DMS153 (cell line): ENCODE results near the gene CDH13.

Source experiments
- DNase-seq: peaks from one replicate; lab custom pipeline; 2025; lab: John Stamatoyannopoulos, UW

CDH13 gene

DNA sequence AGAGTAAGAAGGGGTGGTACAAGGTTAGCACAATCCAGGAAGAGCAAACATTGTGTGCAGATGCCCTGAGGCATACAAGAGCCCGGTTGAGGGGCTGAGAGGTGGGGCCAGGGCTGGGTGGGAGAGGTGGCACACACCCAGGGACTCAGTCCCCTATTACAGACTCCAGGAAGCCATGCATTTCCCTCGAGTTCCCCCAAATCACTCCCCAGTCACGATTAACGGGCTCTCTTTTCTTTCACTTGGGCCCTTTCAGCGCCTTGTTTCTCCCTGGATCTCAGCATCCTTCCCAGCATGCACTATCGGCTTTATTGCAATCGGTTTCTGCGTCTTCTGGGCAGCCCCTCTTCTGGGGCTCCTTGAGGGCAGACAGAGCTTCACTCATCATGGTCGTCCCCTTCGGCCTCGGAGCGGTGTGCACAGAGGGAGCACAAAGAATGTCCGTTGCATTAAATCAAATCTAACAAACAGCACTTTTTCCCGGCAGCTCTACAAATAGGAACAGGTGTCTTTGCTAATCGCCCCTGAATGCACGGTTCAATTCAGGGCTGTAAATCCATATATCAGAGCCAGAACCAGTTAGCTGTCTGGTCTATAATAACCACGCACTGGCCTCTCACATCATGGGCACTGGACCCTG lies 996.4 kb downstream of the CDH13 start:
- DNase-seq = no peak

- DNase-seq = peak; percentile 71
Observed at GRCh38 chr16:83623892-83624291, 997.1 kb downstream of the CDH13 start.

DNA sequence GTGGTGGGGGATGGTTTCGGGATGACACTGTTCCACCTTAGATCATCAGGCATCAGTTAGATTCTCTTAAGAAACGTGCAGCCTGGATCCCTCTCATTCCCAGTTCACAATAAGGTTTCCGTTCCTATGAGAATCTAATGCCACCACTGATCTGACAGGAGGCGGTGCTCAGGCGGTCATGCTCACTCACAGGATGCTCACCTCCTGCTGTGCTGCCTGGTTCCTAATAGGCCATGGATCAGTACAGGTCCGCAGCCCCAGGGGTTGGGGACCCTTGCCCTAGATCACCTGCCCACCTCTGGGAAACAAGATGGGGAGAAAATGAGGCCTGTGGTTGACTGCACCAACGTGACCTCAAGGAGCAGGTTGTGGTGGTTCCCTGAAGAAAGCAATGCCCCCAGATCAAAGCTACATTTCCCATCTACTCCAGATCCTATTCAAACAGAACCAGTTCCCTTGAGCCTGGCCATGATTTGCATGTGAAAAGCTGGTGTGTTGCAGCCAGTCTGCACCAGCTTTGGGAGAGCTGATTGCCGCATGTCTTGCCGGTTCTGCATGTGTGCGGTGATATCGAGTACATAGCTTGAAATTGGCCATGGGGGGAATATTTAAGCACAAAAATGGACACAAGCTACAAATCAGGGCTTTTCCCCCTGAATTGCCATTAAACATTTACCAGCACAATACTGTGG lies 997.8 kb downstream of the CDH13 start:
- DNase-seq = peak; percentile 58

DNA sequence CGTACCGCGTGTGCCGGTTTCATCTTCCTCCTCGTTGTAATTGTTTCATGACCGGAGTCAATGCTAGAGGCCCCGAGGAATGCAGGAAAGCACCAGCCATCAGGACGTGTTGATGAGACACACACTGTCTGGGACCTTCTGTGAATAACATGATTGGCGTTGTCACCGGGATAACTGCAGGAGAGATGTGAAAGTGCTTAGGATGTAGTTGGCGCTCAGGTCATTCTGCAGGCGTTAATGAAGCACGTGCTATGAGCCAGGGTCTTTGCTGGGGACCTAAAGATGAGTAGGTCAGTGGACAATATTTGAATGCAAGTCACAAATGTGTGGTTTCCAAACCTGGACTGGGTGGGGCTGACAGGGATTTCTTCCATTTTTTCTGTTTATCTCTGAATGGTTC lies 999.4 kb downstream of the CDH13 start:
- DNase-seq = no peak

DNA sequence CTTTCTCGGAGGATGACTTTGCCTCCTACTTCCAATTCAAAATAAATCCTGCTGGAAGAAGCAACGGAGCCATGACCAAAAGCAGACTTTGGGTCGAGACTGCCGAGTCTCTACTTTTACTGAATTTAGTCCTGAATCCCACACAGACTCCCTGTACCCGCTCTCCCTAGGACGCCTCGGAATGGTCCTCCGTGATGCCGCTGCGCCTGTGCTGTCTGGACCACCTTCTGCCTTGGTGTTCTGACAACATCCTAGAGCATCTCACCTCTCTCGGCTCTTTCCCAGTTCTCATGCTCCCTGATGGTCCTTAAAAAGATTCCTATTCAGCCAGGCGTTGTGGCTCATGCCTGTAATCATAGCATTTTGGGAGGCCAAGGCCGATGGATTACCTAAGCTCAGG lies 999.9 kb downstream of the CDH13 start:
- DNase-seq = no peak

GRCh38 chr16:83627996-83628395 lies 1001.2 kb downstream of the CDH13 start:
- DNase-seq = no peak

GRCh38 chr16:83629426-83629825 lies 1002.7 kb downstream of the CDH13 start:
- DNase-seq = no peak

- DNase-seq = no peak
Observed at GRCh38 chr16:83629836-83630235, 1003.1 kb downstream of the CDH13 start.

- no peak for DNase-seq
Observed at GRCh38 chr16:83630979-83631378, 1004.2 kb downstream of the CDH13 start.

- no peak for DNase-seq
Observed at GRCh38 chr16:83633286-83633685, 1006.5 kb downstream of the CDH13 start.

- no peak for DNase-seq
Observed at GRCh38 chr16:83648347-83648746, 1021.6 kb downstream of the CDH13 start.

DNA sequence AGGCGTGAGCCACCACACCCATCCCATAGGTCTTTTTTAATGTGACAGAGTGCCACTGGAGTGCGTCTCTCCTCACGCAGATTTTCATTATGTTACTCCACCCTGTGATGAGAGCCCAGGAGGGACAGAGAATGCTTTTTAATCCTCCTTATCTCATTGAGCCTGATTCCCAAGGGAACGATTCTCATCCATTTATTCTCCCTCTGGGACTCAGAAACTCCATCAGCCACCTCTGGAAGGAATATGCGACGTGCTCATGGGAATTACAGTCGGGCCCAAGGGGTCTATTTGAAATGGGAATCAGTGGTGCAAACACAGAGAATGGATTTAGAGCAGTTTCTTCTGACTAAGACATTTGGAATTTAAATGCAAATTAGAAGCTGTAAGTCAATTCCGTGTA lies 1025.1 kb downstream of the CDH13 start:
- DNase-seq = no peak

DNA sequence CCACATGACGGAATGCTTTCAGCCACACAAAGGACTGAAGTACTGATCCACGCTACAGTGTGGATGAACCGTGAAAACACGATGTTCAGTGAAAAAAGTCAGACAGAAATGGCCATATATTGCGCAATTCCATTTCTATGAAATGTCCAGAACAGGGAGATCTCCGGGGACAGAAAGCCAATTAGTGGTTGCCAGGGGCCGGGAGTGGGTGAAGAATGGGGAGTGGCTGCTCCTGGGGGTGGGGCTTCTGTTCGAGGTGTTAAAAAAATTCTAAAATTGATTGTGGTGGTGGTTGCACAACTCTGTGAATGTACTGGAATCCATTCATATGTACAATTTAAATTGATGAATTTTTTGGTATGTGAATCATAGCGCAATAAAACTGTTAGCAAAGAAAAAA lies 1026.2 kb downstream of the CDH13 start:
- no peak for DNase-seq

GRCh38 chr16:83653785-83654184 lies 1027.0 kb downstream of the CDH13 start:
- no peak for DNase-seq

DNA sequence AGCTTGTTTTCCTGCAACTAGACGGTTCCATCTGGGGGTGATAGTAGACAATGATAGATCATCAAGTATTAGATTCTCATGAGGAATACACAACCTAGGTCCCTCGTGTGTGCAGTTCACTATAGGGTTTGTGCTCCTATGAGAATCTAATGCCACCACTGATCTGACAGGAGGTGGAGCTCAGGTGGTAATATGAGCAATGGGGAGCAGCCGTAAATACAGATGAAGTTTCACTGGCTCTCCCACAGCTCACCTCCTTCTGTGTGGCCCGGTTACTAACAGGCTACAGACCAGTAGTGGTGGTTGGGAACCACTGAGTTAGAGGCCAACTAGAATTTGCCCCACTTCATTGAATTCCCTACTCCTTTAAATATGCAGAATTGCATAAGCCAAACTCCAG lies 1033.5 kb downstream of the CDH13 start:
- DNase-seq = no peak

DNA sequence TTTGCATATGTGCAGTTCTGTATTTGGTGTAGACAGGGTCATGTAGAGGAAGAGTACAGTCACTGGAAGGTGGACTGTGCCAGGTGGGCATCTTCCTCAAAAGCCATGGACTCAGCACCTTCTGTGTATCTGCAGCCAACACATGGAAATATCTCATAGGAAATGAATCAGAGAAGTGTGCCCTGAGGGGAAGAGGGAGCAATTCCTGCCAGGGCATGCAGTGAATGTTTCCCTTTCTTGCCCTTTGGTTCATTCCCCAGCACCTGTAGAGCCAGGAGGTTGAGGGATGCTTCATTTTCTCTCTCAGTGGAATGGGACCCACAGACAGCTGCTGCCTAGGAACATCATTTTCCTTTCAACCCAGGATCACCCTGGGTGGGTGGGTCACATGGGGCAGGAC lies 1034.9 kb downstream of the CDH13 start:
- DNase-seq = no peak

DNA sequence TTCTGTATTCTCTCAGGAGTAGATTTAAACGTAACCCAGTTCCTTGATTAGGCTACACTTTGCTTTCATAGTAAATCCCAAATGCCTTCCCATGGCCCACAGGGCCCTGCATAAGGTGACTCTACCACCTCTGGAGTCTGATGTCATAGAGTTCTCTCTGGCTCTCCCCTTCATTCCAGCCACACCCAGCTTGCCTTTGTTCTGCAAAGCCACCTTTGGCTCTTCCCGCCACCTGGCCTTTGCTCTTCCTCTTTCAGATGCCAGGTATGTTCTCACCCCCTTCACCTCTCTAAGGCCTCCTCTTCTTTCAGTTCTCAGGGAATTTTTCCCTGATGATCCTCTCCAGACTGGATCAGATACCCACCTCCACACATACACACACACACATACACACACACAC lies 1039.7 kb downstream of the CDH13 start:
- DNase-seq = no peak

DNA sequence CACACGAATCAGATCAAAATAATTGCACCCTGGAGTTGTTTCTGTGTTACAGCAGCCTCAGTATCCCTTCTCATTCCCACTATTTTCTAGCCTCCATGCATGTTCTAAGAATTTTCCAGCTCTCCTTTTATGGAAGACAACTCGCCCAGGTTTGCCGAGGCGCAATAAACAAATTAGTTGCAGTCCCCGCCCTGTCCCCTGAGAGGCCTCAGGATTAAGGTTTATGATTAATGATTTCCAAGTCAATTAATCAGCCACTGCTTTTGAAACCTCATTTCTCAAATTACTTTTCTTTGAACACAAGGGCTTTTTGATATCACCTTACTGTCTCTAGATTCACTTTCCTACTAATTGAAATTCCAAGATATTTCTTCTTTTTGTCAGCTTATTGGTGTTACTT lies 1042.7 kb downstream of the CDH13 start:
- DNase-seq = no peak

GRCh38 chr16:83674931-83675535 lies 1048.3 kb downstream of the CDH13 start:
- DNase-seq = no peak

GRCh38 chr16:83676086-83676485 lies 1049.3 kb downstream of the CDH13 start:
- no peak for DNase-seq

DNA sequence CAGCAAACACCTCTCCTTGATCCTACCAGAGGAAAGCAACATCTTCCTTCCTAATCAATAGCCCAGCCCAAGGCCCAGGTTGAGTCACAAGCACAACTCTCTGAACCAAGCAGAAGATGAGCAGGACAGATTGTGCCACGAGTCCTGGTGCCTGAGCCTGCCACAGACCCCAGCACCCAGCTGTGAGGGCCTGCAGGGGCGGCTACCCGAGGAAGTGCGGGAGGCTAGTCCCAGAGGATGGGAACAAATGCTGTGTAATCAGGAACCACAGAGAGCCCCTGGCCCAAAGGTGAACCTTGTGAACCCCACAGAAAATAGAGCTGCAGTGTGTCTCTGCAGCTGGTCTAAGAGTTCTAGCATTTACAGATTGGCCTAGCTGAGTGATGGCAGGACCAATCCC lies 1054.2 kb downstream of the CDH13 start:
- DNase-seq = no peak

DNA sequence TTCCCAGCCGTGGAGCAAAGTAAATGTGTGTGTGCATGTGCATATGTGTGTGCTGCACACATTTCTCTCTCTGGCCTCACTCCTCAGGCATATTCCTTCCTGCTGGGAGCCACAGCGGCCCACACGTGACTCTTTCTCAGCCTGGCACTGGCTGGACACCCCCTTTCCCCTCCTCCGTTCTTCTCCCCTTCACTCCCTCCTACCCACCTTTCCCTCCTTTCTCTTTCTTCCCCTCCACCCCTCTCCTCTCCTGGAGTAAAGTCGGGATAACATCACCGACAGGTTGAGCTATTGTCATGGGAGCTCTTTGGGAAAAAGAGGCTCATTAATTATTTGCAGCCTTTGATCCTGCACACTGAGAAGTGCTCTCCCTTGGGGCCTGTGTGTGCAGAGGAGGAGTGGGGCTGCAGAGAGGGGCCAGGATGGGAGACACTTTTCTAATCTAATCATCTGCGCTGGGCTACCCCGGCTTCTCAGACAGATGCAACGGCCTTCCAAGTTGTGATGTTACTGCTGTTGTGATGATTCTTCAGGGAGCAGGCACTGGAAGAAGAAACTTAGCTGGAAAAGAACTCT lies 1054.7 kb downstream of the CDH13 start:
- DNase-seq = peak; percentile 6
